ENCODE results near the gene EFL1. TPM values are rescaled to one million over a fixed set of nuclear protein-coding genes. Genes with fewer than 3 reads are reported as not detected.
"Not testable (repeated sequence)": the region's sequence is repeated elsewhere in the genome, so short reads cannot be mapped to it uniquely, and the experiment has no call there.

EFL1 gene
- total RNA-seq (10 to 100 TPM; 22.1 to 22.2 TPM), polyA plus RNA-seq (18.3 TPM)

DNA sequence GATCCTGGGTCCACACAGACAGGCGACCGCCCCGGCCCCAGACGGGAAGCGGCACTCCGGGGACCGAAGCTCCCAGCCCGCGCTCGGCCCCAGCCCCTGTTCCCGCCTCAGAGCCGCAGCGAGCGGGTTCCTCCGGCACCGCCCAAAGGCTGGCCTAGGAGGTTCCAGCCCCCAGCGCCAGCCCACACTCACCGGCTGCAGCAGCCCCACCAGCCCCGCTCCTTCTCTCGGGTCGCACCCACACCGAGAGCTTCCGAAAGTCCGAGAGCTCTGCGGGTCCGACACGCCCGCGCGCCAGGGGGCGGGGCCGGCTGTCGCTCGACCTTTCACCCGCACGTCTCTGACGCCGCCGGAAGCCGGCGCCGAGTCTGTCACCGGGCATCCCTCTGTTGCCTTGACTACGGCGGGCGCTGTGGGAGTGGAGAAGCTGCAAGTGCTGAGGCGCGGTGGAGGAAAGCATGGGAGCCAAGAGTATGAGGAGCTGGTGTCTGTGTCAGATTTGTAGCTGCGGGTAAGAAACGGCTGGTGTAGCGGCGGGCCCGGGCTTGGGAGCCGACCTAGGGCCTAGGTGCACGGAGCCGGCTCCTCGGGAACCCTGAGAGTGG is at the start of gene EFL1, which contains the start of gene SAXO2:
Gene EFL1 (minus strand): TSS at position 313 of the 605 bp plus-strand sequence. CDS start 956 bp downstream, outside the sequence.
Gene SAXO2 (plus strand): TSS at position 397 of the 605 bp plus-strand sequence. CDS start 62 bp downstream, at position 459.
- POLR2A ChIA-PET: no interaction called here
- peak within 1 kb of the TSS; percentile 78 for H3K4me3 ChIP-seq (ENCODE audit: low read length)
- Mint-ChIP-seq H3K4me3 (peak within 1 kb of the TSS; percentile 89 to 97 (median 94)), H3K4me1 (peaks cover 24 to 39% (median 32%) of the 10 kb centered on the region in 3 donors), H3K27ac (peak within 1 kb of the TSS; percentile 90 to 98 (median 94)), H3K27me3 (no peaks in the 10 kb centered on the region), H3K36me3 (peaks cover 0 to 26% (median 11%) of the 10 kb centered on the region in 3 donors), H3K9me3 (no peaks in the 10 kb centered on the region)
- peaks cover 19% of the 10 kb centered on the region for H3K4me1 ChIP-seq (ENCODE audit: insufficient read depth, low read length)
- no peaks in the 10 kb centered on the region for H3K27me3 ChIP-seq (ENCODE audit: insufficient read depth, low read length, poor library complexity, severe bottlenecking)
- H3K9me3 ChIP-seq (ENCODE audit: low read length): no peaks in the 10 kb centered on the region
- peak within 1 kb of the TSS; percentile 64 for H3K27ac ChIP-seq (ENCODE audit: low read depth, low read length)
- no peaks in the 10 kb centered on the region for H3K36me3 ChIP-seq (ENCODE audit: insufficient read depth, low read length)
- peak; percentile 86 to 95 (median 90) for DNase-seq
- CTCF ChIA-PET: interaction anchor here (1.4 kb wide), 1 partner anchor 18 kb away, joined by 5 read pairs; no protein-coding TSS in a partner anchor

GRCh38 chr15:82311321-82311720 is 48.8 kb upstream of the EFL1 start:
- H3K27me3 Mint-ChIP-seq; H3K36me3 ChIP-seq (ENCODE audit: insufficient read depth, low read length); H3K27ac Mint-ChIP-seq; CTCF ChIA-PET; H3K4me3 Mint-ChIP-seq; H3K4me3 ChIP-seq (ENCODE audit: low read length); DNase-seq; H3K4me1 Mint-ChIP-seq; H3K9me3 Mint-ChIP-seq; POLR2A ChIA-PET; H3K4me1 ChIP-seq (ENCODE audit: insufficient read depth, low read length); H3K27ac ChIP-seq (ENCODE audit: low read depth, low read length); H3K27me3 ChIP-seq (ENCODE audit: insufficient read depth, low read length, poor library complexity, severe bottlenecking); H3K9me3 ChIP-seq (ENCODE audit: low read length): not testable (repeated sequence)
- H3K36me3 Mint-ChIP-seq: peaks cover 0 to 11% (median 0%) of the 10 kb centered on the region in 3 donors

- Histone ChIP-seq H3K27ac (ENCODE audit: low read depth, low read length) (no peak overlapping the region), H3K27me3 (ENCODE audit: insufficient read depth, low read length, poor library complexity, severe bottlenecking) (no peaks in the 10 kb centered on the region), H3K9me3 (ENCODE audit: low read length) (no peaks in the 10 kb centered on the region), H3K4me1 (ENCODE audit: insufficient read depth, low read length) (no peaks in the 10 kb centered on the region), H3K36me3 (ENCODE audit: insufficient read depth, low read length) (no peaks in the 10 kb centered on the region), H3K4me3 (ENCODE audit: low read length) (no peak overlapping the region)
- POLR2A ChIA-PET: interaction anchor here (0.6 kb wide), 1 partner anchor 1224 kb away, joined by 4 read pairs; no protein-coding TSS in a partner anchor
- Mint-ChIP-seq H3K4me3 (no peak overlapping the region), H3K9me3 (peaks cover 3 to 8% (median 6%) of the 10 kb centered on the region in 5 donors), H3K27me3 (peaks cover 0 to 9% of the 10 kb centered on the region in 2 donors), H3K36me3 (peaks cover 0 to 11% (median 0%) of the 10 kb centered on the region in 3 donors), H3K4me1 (peaks cover 0 to 6% (median 5%) of the 10 kb centered on the region in 3 donors), H3K27ac (no peak overlapping the region)
- no peak for DNase-seq
- CTCF ChIA-PET: no interaction called here
These were observed 47.3 kb upstream of the EFL1 start for GRCh38 chr15:82309802-82310201.

DNA sequence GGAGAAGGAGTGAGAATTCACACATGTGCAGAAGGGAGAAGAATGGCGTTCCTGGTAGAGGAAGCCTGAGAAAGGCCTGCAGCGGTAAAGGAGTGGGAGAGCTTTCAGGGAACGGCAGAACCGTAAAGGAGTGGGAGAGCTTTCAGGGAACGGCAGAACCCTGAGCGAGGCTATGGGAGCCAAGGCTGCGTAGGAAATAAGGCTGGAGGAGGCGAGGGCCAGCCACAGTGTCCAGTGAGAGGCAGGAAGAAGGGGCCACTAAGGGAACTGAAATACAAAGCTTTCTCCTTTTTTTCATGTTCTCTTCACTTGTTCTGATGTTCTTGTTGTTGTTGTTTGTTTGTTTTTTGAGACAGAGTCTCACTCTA is 45.2 kb upstream of the EFL1 start:
- Histone ChIP-seq H3K27me3 (ENCODE audit: insufficient read depth, low read length, poor library complexity, severe bottlenecking) (no peaks in the 10 kb centered on the region), H3K27ac (ENCODE audit: low read depth, low read length) (no peak overlapping the region), H3K9me3 (ENCODE audit: low read length) (no peaks in the 10 kb centered on the region), H3K4me3 (ENCODE audit: low read length) (no peak overlapping the region), H3K36me3 (ENCODE audit: insufficient read depth, low read length) (no peaks in the 10 kb centered on the region), H3K4me1 (ENCODE audit: insufficient read depth, low read length) (no peaks in the 10 kb centered on the region)
- ChIA-PET POLR2A (no interaction called here), CTCF (no interaction called here)
- no peak overlapping the region for H3K27ac Mint-ChIP-seq
- H3K36me3 Mint-ChIP-seq: peaks cover 0 to 11% (median 0%) of the 10 kb centered on the region in 3 donors
- H3K27me3 Mint-ChIP-seq: peaks cover 0 to 9% of the 10 kb centered on the region in 2 donors
- DNase-seq: no peak
- H3K4me3 Mint-ChIP-seq: no peak overlapping the region
- H3K4me1 Mint-ChIP-seq: peaks cover 0 to 8% (median 5%) of the 10 kb centered on the region in 3 donors
- H3K9me3 Mint-ChIP-seq: peaks cover 3 to 8% (median 6%) of the 10 kb centered on the region in 5 donors

DNA sequence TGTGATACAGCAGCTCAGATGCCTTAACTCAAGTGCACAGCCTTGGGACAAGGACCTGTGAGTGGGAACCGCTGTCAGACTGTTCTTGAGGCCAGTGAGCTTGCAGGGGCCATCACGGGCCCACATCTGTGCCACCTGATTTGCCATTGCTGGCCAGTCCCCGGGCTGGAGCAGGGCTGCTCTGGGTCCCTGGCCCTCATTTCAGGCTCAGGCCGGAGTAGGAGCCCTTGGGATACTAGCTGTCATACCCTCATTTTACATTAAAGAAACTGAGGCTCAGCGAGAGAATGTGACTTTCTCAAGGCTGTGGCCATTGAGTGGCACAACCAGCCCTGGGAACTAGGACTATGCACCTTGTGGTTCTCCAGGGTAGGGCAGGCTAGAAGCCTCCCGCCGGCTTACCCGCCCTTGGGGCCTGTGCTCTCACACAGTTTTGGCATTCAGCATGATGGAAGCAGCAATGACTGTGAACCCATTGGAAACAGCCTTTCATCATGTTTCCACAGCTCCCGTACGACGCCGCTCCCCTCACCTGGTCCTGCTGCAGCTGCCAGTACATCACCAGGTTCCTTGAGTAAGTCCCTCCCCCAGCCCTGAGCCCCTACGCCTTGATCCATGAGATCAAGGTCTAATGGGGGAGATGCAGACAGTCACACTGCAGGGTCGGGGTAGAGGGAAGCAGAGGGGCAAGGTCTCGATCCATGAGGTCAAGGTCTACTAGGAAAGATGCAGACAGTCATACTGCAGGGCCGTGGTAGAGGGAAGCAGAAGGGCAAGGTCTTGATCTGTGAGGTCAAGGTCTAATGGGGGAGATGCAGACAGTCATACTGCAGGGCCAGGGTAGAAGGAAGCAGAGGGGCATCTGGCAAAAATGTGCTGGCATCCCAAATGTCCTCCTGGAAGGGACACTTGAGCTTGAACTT is 44.5 kb upstream of the EFL1 start:
- Mint-ChIP-seq H3K27me3 (peaks cover 0 to 9% of the 10 kb centered on the region in 2 donors), H3K9me3 (peaks cover 3 to 8% (median 6%) of the 10 kb centered on the region in 5 donors), H3K27ac (peak overlapping the region in 1 of 8 donors; percentile 56), H3K36me3 (peaks cover 0 to 12% (median 0%) of the 10 kb centered on the region in 3 donors), H3K4me3 (no peak overlapping the region), H3K4me1 (peaks cover 0 to 8% (median 5%) of the 10 kb centered on the region in 3 donors)
- ChIA-PET CTCF (no interaction called here), POLR2A (no interaction called here)
- H3K27ac ChIP-seq (ENCODE audit: low read depth, low read length): no peak overlapping the region
- no peaks in the 10 kb centered on the region for H3K4me1 ChIP-seq (ENCODE audit: insufficient read depth, low read length)
- H3K36me3 ChIP-seq (ENCODE audit: insufficient read depth, low read length): no peaks in the 10 kb centered on the region
- no peak for DNase-seq
- H3K4me3 ChIP-seq (ENCODE audit: low read length): no peak overlapping the region
- H3K27me3 ChIP-seq (ENCODE audit: insufficient read depth, low read length, poor library complexity, severe bottlenecking): no peaks in the 10 kb centered on the region
- H3K9me3 ChIP-seq (ENCODE audit: low read length): no peaks in the 10 kb centered on the region

GRCh38 chr15:82305621-82306048 is 43.1 kb upstream of the EFL1 start:
- no peak for DNase-seq
- no peak overlapping the region for H3K4me3 ChIP-seq (ENCODE audit: low read length)
- ChIA-PET CTCF (no interaction called here), POLR2A (no interaction called here)
- H3K36me3 ChIP-seq (ENCODE audit: insufficient read depth, low read length): no peaks in the 10 kb centered on the region
- peaks cover 0 to 3% of the 10 kb centered on the region in 2 donors for H3K27me3 Mint-ChIP-seq
- peaks cover 0 to 13% (median 0%) of the 10 kb centered on the region in 3 donors for H3K36me3 Mint-ChIP-seq
- peak overlapping the region in 1 of 8 donors; percentile 37 for H3K27ac Mint-ChIP-seq
- peaks cover 0 to 9% (median 8%) of the 10 kb centered on the region in 3 donors for H3K4me1 Mint-ChIP-seq
- no peak overlapping the region for H3K4me3 Mint-ChIP-seq
- no peak overlapping the region for H3K27ac ChIP-seq (ENCODE audit: low read depth, low read length)
- H3K27me3 ChIP-seq (ENCODE audit: insufficient read depth, low read length, poor library complexity, severe bottlenecking): no peaks in the 10 kb centered on the region
- no peaks in the 10 kb centered on the region for H3K4me1 ChIP-seq (ENCODE audit: insufficient read depth, low read length)
- no peaks in the 10 kb centered on the region for H3K9me3 ChIP-seq (ENCODE audit: low read length)
- H3K9me3 Mint-ChIP-seq: peaks cover 0 to 4% (median 3%) of the 10 kb centered on the region in 5 donors

DNA sequence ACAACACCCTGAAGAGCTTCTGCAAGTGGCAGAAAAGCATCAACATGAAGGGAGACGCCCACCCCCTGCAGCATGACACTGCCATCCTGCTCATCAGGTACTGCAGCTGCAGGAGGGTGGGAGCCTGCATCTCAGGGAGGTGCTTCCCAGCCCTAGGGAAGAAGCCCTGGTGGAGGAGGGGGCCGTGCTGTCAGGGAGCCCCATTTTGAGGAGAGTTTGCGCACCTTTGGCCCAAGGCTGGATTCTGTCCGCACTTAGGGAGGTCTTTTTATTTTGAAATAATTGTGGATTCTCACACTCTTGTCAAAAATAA is 42.2 kb upstream of the EFL1 start:
- Histone ChIP-seq H3K27me3 (ENCODE audit: insufficient read depth, low read length, poor library complexity, severe bottlenecking) (no peaks in the 10 kb centered on the region), H3K36me3 (ENCODE audit: insufficient read depth, low read length) (no peaks in the 10 kb centered on the region), H3K27ac (ENCODE audit: low read depth, low read length) (no peak overlapping the region), H3K4me3 (ENCODE audit: low read length) (no peak overlapping the region), H3K9me3 (ENCODE audit: low read length) (no peaks in the 10 kb centered on the region), H3K4me1 (ENCODE audit: insufficient read depth, low read length) (no peaks in the 10 kb centered on the region)
- DNase-seq: no peak
- Mint-ChIP-seq H3K9me3 (no peaks in the 10 kb centered on the region), H3K4me1 (peaks cover 0 to 9% (median 8%) of the 10 kb centered on the region in 3 donors), H3K27me3 (no peaks in the 10 kb centered on the region), H3K4me3 (no peak overlapping the region), H3K27ac (no peak overlapping the region), H3K36me3 (peaks cover 0 to 7% (median 0%) of the 10 kb centered on the region in 3 donors)
- ChIA-PET CTCF (no interaction called here), POLR2A (no interaction called here)

Measured in CD8-positive, alpha-beta memory T cell (primary cell).